Fibroblast of the aortic adventitia (primary cell): ENCODE results near the gene MCM6. TPM values are rescaled to one million over a fixed set of nuclear protein-coding genes. Genes with fewer than 3 reads are reported as not detected.

Source experiments
- DNase-seq: peaks from one replicate; pipeline ENCODE4 v3.0.0-alpha.2; 2010; ENCODE audit warnings: low read depth
- H3K4me3 ChIP-seq: 2 replicates; pipeline ENCODE4 v1.5.1; 2011; ENCODE audit warnings: low read depth, mild to moderate bottlenecking, control low read depth, low read length, moderate library complexity
- total RNA-seq: library from RNA; depleted of rRNA; stranded (reverse); fragments of >200 nt; gene quantifications from 2 replicates; pipeline ENCODE4 v1.2.3, GENCODE V29; 2012; ENCODE audit warnings: low replicate concordance
- TF ChIP-seq, protein P1 (sequence below): IDR thresholded peaks from 2 replicates; pipeline ENCODE4 v1.5.1; 2011; ENCODE audit warnings: mild to moderate bottlenecking, low read length, control low read depth, inconsistent platforms; ENCODE audit not compliant: insufficient read depth

The MCM6 gene
- total RNA-seq, 1 donor, result 39.1 TPM

GRCh38 chr2:135825550-135826176 lies 50.6 kb downstream of the MCM6 start:
- TF ChIP-seq, protein P1, sequence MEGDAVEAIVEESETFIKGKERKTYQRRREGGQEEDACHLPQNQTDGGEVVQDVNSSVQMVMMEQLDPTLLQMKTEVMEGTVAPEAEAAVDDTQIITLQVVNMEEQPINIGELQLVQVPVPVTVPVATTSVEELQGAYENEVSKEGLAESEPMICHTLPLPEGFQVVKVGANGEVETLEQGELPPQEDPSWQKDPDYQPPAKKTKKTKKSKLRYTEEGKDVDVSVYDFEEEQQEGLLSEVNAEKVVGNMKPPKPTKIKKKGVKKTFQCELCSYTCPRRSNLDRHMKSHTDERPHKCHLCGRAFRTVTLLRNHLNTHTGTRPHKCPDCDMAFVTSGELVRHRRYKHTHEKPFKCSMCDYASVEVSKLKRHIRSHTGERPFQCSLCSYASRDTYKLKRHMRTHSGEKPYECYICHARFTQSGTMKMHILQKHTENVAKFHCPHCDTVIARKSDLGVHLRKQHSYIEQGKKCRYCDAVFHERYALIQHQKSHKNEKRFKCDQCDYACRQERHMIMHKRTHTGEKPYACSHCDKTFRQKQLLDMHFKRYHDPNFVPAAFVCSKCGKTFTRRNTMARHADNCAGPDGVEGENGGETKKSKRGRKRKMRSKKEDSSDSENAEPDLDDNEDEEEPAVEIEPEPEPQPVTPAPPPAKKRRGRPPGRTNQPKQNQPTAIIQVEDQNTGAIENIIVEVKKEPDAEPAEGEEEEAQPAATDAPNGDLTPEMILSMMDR, result no peak
- no peak overlapping the region for H3K4me3 ChIP-seq
- DNase-seq, result no peak

- H3K4me3 ChIP-seq, result no peak overlapping the region
- TF ChIP-seq, protein P1, result no peak
- DNase-seq, result no peak
These were observed 51.1 kb downstream of the MCM6 start for GRCh38 chr2:135825131-135825530.

DNA sequence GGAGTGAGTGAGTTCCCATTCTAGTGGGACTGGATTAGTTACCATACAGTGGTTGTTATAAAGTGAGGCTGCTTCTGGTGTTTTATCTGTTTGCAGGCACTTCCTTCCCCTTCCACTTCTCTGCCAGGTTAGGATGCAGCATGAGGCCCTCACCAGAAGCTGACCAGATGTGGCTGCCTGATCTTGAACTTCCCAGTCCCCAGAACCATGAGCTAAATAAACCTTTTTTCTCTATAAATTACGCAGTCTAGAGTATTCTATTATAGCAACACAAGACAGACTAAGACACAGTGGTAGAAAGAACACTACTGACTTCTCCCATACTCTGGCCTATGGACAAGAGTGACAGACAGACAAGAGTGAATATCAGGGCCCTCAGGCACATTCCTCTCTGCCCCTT lies 53.4 kb downstream of the MCM6 start:
- TF ChIP-seq, protein P1, result no peak
- no peak for DNase-seq
- H3K4me3 ChIP-seq, result no peak overlapping the region

- H3K4me3 ChIP-seq, result no peak overlapping the region
- TF ChIP-seq, protein P1, result no peak
- DNase-seq, result no peak
These were observed 55.1 kb downstream of the MCM6 start for GRCh38 chr2:135821190-135821589.

DNA sequence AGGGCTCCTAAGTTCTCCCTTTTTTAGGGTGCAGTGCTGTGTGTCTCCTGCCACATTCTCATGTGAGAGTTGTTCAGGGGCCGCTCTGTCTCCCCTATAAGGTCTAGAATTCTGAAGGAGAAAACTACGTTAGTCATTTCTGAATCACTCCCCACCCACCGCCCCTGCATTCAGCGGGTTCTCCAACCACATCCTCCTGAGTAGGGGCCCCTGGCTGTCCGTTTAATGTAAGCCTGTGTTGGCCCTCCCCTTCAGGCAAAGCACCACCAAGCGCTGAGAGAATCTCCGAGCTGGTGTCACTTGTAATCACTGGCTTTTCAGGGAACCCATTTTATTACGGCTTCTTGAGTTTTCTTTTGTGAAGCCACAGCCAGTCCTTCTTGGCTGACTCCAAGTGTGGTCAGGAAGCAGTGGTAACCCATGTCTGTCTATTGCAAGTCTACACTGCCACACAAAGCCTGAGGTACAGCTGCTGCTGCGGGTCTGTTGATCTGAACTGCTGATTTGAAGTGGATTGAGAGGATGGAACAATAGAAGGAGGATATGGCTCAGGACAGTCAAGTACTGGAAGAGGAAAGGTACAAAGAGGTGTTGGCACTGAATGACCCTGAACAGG lies 56.1 kb downstream of the MCM6 start:
- H3K4me3 ChIP-seq, result no peak overlapping the region
- TF ChIP-seq, protein P1, result no peak
- DNase-seq, result no peak

GRCh38 chr2:135818937-135819610 lies 57.2 kb downstream of the MCM6 start:
- TF ChIP-seq, protein P1, result peak; percentile 27
- peak; percentile 14 for DNase-seq
- no peak overlapping the region for H3K4me3 ChIP-seq
